Pancreas (tissue), 10 donors: Measurements from ENCODE around the gene AMOTL1. TPM values are rescaled to one million over a fixed set of nuclear protein-coding genes. Genes with fewer than 3 reads are reported as not detected.

Experiments used
- ATAC-seq, 4 donors: fragments of 200-7000 bp; cut with Tn5 transposase; one replicate each; pipeline versions ENCODE4 v1.8.0 to v1.9.1; 2020; ENCODE audit warnings: mild to moderate bottlenecking in 4 of 4, moderate library complexity in 4 of 4
- DNase-seq, 6 donors: peaks; one replicate each; pipeline ENCODE4 v3.0.0-alpha.2; 2020
- FAIRE-seq: peaks from 2 replicates; lab custom pipeline; 2012; peaks lifted over from hg19 to GRCh38; lab: Jason Lieb, UNC
- H3K27ac ChIP-seq, 4 donors: fragments of 200-600 bp; sonication (generic); 1 replicate in 3 of 4; 2 replicates in 1 of 4; pipeline versions ENCODE4 v1.5.0 to v1.8.0; 2020
- H3K27me3 ChIP-seq, 4 donors: fragments of 200-600 bp; one replicate each; pipeline ENCODE4 v1.8.0; 2021
- H3K36me3 ChIP-seq, 3 donors: fragments of 200-600 bp; sonication (generic) in 1 of 3; one replicate each; pipeline versions ENCODE4 v1.5.0 to v1.8.0; 2020 to 2021
- H3K4me1 ChIP-seq, 3 donors: fragments of 200-600 bp; one replicate each; pipeline ENCODE4 v1.8.0; 2021
- H3K4me3 ChIP-seq, 4 donors: fragments of 200-600 bp; sonication (generic) in 2 of 4; one replicate each; pipeline versions ENCODE4 v1.5.0 to v1.8.0; 2020 to 2021
- H3K9me3 ChIP-seq, 4 donors: fragments of 200-600 bp; one replicate each; pipeline ENCODE4 v1.8.0; 2021
- CTCF ChIP-seq, 4 donors: fragments of 200-600 bp; sonication (generic) in 3 of 4; IDR thresholded peaks; one replicate each; pipeline versions ENCODE4 v1.5.0 to v1.8.0; 2021; ENCODE audit warnings: antibody characterized with exemption in 4 of 4
- WGBS, 2 donors: extraction: QIAGEN DNeasy Blood & Tissue Kit; methylation state at CpG; one replicate each; pipeline ENCODE4 v1.1.7; 2013; 5-methylcytosine and 5-hydroxymethylcytosine counted together
- intact Hi-C, 3 donors: fragments of 100-400 bp; cut with DNase I; formaldehyde crosslinking; loops; one replicate each; pipeline versions ENCODE4 v1.11.1 to v1.14.2; 2022
- polyA plus RNA-seq, 2 donors: library from polyadenylated mRNA; stranded (reverse); fragments of 200-250 nt; gene quantifications; one replicate each; pipeline ENCODE4 v1.2.3, GENCODE V29; 2013
- total RNA-seq, 6 donors: library from RNA; stranded (reverse); fragmentation: NEBNext Ultra II Directional in 4 of 6; extraction: Animal tissue kit (Norgen Biotek cat#: 25700) in 4 of 6; gene quantifications; one replicate each; pipeline versions ENCODE4 v1.2.1 to v1.2.4, GENCODE V29; 2021 to 2023
- donor health status: healthy with polysubstance abuse.
- donor health status: DM: no; HTN: no; CAD: no; lungs with moderate emphysema.
- donor health status: DM: no; HTN: no; CAD: no.
- donor health status: control.
- donor health status: control.
- donor health status: Bipolar disorder and iron deficiency.
- donor health status: DM: yes; HTN: yes; CAD: no.
- donor health status: DM: no; HTN: no; CAD: no.
- donor health status: DM: no; HTN: no; CAD: no.
- donor health status: DM: yes; HTN: yes; CAD: no.

Gene AMOTL1
- total and polyA plus RNA-seq, 8 donors, result 3.5 to 30.2 (median 18.4) TPM

- DNase-seq (no peak), FAIRE-seq (no peak), ATAC-seq (no peak)
- Histone ChIP-seq H3K27ac (peak overlapping the region in 2 of 4 donors; percentile 37 to 42), H3K9me3 (no peaks in the 10 kb centered on the region), H3K4me1 (peaks cover 0 to 9% (median 0%) of the 10 kb centered on the region in 3 donors), H3K36me3 (no peaks in the 10 kb centered on the region), H3K27me3 (no peaks in the 10 kb centered on the region), H3K4me3 (no peak overlapping the region)
- no peak for TF ChIP-seq CTCF (IDR thresholded peaks at IDR 0.05)
- 49 to 56% methylated on average over 7 of the region's 7 CpGs for WGBS, 2 donors
- intact Hi-C loops, result no loop called here
Observed at GRCh38 chr11:94925422-94926270, 157.5 kb downstream of the AMOTL1 start.

- Histone ChIP-seq H3K27me3 (no peaks in the 10 kb centered on the region), H3K9me3 (no peaks in the 10 kb centered on the region), H3K27ac (peak overlapping the region in 2 of 4 donors; percentile 37 to 42), H3K36me3 (no peaks in the 10 kb centered on the region), H3K4me1 (peaks cover 0 to 9% (median 0%) of the 10 kb centered on the region in 3 donors), H3K4me3 (no peak overlapping the region)
- TF ChIP-seq CTCF (IDR thresholded peaks at IDR 0.05), result no peak
- no peak for FAIRE-seq
- no peak for DNase-seq
- peak in 2 of 4 donors; percentile 10 to 13 for ATAC-seq
- intact Hi-C loops, result no loop called here
Observed at GRCh38 chr11:94926271-94926625, 158.1 kb downstream of the AMOTL1 start.

Other genes with a start within 250 kb of the AMOTL1 start
- gene FUT4, start 224.4 kb upstream of the AMOTL1 start, total RNA-seq, result 10 to 100 TPM in 1 of 6 donors, 1 to 10 TPM in 5; 4.4 to 14.6 (median 6.9) TPM
- gene FUT4, start 224.4 kb upstream of the AMOTL1 start, polyA plus RNA-seq, result 1 to 10 TPM; 2.4 TPM
- 10 to 100 TPM in 1 of 6 donors, 1 to 10 TPM in 5; 4.0 to 10.4 (median 5.0) TPM for gene PIWIL4, start 201.0 kb upstream of the AMOTL1 start, total RNA-seq
- 10 to 100 TPM; 12.1 to 12.3 TPM for gene PIWIL4, start 201.0 kb upstream of the AMOTL1 start, polyA plus RNA-seq
- gene CWC15, start 205.2 kb downstream of the AMOTL1 start, total RNA-seq, result 10 to 100 TPM; 21.2 to 34.1 (median 27.3) TPM
- 10 to 100 TPM; 52.5 to 53.5 TPM for gene CWC15, start 205.2 kb downstream of the AMOTL1 start, polyA plus RNA-seq
- under 1 TPM; 0.14 to 0.49 (median 0.28) TPM for gene KDM4D, start 205.4 kb downstream of the AMOTL1 start, total RNA-seq
- gene KDM4D, start 205.4 kb downstream of the AMOTL1 start, polyA plus RNA-seq, result under 1 TPM; 0.15 to 0.33 TPM